ACHN (cell line): ENCODE results near the gene ABLIM2.

Experiments
- DNase-seq: peaks from one replicate; pipeline ENCODE4 v3.0.0-alpha.2; 2015
- in situ Hi-C: cut with HindIII; loops from 2 replicates; pipeline ENCODE4 v1.10.0; 2017; ENCODE audit warnings: low sequenced_read_pairs, low pct_ligation_motif_present, low pct_unique_long_range_greater_than_20kb

Gene ABLIM2

DNA sequence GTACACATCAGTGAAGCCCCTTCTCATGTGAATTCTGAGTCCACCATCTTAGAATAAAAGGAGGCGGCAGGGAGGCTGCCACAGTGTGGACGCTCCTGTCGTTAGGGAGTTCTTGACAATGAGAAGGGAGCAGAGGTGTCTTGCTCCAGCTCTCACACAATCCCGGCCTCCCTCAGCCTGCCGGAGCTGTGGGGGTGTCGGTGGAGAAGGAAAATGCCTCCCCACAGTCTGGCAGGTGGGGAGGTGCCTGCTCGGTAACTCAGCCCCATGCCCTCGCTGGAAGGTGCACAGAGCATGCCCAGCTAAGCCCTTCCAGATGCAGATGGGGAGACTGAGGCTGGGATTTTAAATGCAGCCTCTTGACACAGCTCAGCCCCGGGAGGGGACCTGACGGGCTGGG is 20.5 kb upstream of the ABLIM2 start:
- no peak for DNase-seq
- in situ Hi-C loops: no loop called here

DNA sequence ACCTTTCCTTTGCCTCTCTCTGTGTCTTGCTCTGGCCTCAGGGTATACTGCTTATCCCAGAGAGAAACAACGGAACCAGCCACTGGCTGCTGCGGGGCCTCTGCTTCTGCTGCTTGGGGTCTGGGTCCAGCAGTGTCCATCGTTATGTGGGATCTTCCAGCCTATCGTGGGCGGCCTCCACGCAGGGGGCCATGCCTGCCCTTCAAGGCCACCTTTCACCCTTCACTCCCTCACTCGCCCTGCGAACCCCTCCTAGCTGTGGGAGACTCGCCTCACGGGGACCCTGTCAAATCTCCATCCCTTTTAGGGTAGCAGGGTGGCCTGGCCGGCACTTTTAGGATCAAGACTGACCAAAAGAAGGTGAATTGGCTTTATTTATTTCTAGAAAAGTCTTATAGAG is 19.3 kb upstream of the ABLIM2 start:
- no peak for DNase-seq
- in situ Hi-C loops: no loop called here

DNA sequence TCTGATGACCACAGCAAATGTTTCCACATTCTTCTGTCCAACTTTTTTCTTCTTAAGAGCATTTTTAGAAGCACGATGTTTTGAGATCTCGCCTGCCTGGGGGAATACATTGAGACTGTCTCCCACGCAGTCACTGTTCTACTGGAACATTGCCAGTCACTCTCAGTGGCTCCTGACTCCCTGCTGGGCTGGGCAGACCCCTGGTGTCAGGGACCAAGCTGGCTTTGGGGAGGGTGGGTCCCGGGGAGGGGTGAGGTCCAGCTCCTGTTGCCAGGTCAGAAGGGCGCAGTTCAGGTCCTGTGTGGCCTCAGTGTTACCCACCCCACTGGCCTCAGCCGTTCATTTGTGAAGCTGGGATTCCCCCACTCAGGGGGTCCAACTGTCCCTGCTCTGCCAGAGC is 18.9 kb upstream of the ABLIM2 start:
- DNase-seq: no peak
- in situ Hi-C loops: no loop called here

DNA sequence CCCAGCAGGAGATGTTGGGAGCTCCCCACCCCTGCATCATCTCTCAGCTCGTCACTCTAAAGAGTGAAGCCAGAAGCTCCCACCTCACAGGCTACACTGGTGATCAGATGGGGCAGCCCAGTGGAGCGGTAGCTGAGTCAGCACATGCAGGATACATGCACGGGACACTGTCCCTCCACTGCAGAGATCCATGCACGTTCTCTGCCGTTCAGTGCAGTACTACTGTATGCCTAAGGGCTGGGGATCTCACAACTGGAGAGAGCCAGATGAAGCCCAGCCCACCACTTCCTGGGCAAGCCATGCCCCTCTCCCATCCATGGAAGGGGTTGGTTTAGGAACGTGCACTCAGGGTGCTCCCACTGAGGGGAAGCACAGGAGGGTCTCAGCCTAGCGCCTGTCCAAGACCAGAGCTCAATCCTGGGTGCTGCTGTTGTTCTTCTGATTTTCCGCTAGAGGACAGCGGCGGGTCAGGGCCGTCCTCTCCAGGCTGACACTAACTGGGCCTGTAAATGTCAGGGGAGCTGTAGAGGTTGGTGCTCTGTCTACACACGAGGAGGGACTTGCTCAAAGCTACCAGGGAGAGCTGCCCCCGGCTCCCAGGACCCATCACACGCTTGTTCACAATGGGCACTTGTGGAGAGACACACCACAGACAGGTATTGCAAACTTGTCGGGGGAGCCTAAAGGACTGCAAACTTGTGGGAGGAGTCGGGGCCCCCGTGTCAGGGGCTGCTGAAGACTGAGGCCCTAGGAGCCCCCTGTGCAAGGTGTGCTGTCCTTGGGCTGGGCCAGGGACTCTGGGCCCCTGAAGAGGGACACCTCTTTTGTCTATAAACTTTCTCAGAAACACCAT is 18.2 kb upstream of the ABLIM2 start:
- in situ Hi-C loops: no loop called here
- peak; percentile 48 for DNase-seq

DNA sequence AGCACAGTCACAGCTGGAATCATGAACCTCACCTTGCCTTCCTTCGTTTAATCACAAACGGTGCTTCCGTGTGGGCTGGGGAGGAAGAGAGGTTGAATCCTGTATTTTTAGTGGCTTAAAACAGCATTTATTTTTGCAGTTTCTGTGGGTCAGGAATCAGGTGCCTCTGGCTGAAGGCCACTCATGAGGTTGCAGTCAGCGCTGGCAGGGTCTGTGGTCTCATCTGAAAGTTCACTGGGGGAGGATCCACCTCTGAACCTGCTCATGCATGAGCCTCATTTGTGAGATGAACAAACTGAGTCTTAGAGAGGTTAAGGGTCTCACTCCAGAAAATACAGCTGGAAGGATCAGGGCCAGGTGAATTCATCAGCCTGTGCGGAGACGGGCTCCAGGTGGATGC is 17.1 kb upstream of the ABLIM2 start:
- DNase-seq: no peak
- in situ Hi-C loops: no loop called here

DNA sequence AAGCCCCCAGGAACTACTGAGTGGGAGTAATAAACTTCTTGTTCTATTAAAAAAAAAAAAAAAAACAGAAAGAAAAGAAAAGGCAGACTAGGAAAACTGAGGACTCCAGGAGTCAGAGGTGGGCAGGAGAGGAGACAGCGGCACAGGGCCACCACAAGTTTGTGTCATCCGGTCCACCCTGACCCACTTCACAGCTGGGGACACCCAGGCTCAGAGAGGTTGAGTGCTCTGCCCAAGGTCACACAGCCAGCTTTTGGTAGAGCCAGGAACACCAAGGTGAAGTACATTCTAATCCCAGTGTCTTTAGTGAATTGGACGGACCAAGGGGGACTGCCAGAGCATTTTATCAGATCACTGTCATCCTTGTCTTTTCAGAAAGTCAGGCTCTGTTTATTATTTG is 16.4 kb upstream of the ABLIM2 start:
- in situ Hi-C loops: no loop called here
- DNase-seq: no peak

DNA sequence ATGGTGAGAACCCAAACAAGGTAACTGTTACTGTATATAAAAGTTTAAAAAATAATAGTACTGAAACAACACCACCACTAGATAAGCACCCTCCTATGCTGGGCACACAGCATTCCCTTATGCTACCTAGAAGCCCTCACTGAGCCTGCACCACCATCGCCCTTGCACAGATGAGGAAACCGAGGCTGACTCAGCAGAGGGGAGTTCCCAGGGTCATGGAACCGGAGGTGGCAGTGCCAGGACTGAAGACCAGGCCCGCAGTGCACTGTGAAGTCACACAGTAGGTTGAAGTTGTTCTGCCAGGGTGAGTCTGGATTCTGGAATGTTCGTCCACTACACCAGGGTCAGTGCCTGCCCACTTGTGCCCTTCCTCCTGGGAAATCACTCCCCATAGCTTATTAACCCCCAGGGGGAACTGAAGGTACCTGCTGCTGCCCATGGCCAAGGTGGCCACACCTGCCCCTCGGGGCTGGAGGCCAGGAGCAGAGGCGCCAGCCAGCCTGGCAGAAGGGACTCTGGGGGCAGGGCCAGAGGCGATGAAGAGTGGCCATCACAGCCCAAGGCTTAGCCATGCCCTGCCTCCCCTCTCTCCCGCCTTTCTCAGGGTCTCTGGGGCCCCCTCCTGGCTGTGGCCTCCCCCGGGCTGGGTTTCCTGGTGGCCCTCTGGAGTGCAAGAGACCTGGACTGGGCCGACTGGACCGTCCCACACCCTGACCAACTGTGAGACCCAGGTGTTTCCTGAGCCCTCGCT is 15.1 kb upstream of the ABLIM2 start:
- in situ Hi-C loops: no loop called here
- DNase-seq: no peak

DNA sequence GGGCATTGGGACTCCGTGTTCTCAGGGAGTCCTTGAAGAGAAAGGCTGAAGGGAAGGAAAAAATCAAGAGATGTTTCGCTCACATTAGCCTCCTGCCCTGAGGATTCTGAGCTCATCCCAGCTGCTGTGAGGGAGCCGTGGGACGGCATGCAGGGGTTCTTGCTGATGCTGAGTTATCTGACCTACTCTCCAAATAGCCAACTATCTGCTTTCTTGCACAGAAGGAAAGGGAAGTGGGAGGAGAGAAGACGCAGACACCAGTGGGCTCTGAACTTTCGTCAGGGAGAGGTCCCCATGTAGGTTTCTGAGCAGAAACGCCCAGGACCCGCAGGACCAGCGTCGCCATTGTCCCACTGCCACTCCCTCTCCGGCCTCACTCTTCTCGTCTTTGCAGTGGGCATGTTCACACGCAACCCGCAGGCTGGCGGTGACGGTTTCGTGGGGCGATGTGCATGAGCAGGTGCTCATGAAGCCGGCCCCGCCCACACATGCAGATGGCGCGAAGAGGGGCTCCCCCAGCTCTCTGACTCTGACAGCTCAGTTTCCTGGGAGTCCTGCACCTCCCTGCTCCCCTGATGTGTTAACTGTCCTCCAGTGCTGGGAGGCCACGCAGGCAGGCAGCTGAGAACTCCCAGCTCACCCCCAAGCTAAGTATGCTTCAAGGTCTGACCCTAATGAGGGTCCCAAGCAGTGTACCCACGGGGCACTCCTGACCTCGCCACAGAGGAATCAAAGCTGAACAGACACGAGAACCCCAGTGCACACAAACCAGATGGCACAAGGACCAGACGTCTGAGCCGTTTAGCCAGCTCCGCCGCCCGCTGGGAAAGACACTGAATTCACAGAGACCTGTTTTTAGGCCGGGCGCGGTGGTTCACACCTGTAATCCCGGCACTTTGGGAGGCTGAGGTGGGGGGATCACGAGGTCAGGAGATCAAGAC is 13.6 kb upstream of the ABLIM2 start:
- in situ Hi-C loops: no loop called here
- no peak for DNase-seq

DNA sequence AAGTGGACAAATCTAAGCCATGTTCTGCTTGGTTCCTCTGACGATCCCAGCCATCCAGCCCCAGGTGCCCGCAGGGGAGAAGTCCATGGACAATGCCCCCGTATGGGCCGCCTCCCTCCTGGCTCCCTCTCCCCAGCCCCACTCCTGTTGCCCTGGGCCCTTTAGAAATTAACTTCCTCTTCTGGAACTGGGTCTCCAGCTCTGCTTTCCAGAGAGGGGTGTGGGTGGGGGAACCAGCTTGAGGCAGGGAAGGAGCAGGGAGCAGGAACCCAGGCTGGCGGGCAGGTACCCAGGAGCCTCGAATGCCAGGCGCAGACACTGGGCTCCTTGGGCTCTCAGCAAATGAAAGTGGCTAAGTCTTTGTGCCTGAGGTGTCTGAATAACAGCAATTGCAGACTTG is 12.7 kb upstream of the ABLIM2 start:
- in situ Hi-C loops: no loop called here
- no peak for DNase-seq

DNA sequence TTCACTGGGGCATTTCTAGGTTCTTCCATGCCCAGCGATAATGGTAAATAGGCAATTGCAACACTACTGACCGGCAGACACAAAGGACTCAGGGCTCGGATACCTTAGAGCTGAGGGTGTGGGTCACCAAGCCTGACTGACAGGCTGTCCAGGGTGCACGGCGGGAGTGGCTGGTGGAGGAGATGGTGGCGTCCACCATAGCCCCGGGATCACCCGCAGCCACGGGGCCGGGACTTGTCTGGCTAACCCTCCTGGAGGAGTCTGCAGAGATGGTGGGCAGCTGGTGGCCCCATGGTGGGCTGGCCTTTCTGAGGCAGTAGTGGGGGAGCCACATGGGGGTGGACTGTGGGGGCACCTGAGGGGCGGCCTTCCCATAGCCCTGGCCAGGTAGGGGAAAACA is 11.7 kb upstream of the ABLIM2 start:
- in situ Hi-C loops: no loop called here
- no peak for DNase-seq

DNA sequence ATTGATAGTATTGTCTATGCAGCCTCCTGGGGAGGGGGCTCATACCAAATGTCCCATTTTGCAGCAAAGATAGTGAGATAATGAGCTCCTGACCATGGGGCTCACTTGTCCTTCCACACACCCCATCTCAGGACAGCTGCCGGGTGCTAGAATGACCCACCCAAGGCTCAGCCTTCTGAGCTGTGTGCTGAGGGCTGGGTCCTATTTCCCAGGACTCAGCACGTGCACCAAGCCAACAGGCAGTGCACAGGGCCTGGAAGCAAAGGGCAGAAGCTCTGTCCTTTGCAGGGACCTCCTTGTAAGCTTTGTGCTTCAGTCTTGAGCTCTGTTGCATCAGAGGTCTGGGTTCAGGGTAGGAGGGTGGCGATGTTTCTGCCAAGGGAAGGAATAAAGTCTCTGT is 11.2 kb upstream of the ABLIM2 start:
- no peak for DNase-seq
- in situ Hi-C loops: no loop called here

DNA sequence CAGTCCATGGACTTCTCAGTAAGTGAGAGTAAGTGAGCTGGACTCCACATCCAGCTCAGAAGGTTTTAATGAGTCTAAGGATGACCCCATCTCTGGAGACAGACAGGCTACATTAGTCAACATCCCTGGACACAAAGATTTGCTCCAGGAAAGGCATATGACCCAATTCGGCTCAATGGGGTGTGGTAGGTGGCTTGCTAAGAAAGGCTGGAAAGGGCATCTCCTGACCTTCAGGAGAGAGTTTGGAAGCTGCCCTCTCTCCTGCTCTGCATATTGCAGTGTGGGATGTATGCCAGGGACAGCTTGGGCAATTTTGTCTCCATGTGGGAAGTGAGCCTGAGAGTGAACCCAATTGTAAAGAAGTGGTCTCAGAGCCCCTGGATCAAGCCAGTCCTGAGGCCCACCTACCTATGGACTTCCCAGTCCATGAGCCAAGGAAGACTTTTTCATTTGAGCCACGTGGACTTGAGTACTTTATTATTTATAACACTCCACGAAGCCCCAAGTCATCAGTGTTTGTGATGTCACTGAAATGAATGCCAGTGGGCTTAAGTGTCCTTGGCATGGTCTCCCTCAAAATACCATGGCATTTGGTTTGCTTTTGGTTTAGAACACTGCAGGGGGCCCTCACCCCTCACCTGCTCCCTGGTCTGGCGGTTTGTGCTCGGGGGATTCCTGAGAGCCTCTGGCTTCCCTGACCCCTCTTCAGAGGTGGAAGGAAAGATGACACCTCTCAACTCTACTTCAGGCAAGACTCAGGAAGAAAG is 10.4 kb upstream of the ABLIM2 start:
- no peak for DNase-seq
- in situ Hi-C loops: no loop called here

DNA sequence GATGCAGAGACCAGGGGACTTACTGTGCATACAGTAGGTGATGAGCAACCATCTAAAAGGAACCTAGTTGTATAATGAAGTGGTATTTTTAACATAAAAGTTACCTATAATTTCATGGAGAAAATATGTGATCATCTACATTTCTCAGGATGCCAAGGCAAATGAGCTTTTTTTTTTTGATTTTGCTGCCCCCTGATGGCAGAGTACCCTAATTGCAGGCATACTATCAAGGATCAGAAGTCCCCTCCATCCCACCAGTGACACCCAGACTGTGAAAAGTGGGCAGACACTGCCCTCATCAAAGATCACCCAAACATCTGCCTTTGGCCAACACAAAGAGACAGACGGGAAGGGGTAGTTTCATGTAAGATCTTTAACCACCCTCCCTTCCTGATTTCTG is 9.6 kb upstream of the ABLIM2 start:
- DNase-seq: no peak
- in situ Hi-C loops: no loop called here

DNA sequence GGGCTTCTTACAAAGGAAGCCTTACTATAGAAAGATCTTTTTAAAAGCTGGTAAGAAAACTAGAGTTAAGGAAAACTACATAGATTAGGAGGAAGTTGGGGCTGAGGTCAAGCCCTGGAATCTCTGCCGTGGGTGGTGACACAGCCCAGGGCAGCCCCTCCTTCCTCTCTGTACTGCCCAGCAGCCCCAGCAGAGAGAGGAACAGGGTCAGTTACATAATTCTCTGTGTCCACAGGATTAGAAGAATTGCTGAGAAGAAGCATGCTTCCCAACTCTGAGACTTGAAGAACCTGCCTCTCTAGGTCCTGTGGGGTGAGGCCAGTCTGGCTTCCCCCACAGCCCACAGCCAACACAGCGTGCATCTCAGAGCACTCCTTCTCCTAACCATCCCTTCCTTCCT is 9.2 kb upstream of the ABLIM2 start:
- no peak for DNase-seq
- in situ Hi-C loops: no loop called here

DNA sequence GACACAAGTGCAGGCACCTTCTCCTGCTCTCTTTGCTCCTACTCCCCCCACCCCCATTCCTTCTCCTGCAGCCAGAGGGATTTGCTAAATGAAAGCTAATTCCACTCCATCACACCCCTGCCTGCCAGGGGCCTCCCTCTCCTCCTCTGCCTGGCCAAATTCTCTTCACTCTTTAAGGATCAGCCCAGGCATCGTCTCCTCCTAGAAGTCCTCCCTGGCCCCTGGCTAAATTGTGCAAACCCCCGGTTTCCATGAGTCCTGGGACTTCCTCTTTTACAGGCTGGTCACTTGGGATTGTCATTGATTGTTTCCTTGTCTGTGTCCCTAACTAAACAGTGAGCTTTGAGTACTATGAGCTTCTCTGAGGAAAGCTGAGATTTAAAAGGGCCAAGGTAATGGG is 8.7 kb upstream of the ABLIM2 start:
- DNase-seq: no peak
- in situ Hi-C loops: no loop called here

DNA sequence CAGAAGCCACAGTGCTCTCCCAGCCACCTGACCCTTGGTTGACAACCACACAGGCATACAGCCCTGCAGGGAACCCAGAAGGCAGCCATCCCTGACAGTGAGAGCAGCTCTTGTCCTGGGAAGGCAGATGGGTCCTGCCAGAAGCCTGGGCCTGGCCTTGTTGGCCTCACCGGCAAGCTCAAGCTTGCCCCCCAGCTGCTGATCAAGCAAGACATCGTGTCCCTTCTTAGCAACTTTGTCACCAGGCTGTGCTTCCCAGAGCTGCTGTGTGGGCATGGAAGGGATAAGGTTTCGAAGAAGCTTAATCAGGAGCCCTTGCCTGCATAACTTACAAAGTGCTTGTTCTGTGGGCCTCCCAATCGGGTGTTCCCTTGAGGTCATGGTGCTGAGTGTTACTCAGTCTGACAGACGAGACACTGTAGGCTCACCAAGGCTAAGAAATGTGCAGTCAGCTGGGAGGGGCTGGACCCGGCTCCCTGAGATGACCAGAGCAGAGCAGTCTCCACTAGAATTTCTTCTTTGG is 6.8 kb upstream of the ABLIM2 start:
- no peak for DNase-seq
- in situ Hi-C loops: no loop called here

DNA sequence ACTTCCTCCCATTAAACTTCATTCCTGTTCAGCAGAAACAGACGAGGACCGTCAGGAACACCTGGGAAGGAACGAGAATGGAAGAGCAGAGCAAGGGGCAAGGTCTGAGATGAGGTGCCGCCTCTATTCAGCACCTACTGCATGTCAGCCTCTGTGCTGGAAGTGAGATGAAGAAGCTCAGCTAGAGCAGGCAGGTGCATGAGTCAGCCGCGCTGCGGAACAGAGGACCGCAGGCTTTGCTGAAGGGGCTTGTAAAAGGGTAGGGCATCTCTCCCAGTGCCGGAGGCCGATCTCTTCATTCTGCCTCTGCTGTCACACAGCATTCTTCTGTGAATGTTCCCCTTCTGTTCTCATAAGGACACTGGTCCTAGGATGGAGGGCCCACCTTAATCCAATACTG is 6.1 kb upstream of the ABLIM2 start:
- DNase-seq: no peak
- in situ Hi-C loops: no loop called here

DNA sequence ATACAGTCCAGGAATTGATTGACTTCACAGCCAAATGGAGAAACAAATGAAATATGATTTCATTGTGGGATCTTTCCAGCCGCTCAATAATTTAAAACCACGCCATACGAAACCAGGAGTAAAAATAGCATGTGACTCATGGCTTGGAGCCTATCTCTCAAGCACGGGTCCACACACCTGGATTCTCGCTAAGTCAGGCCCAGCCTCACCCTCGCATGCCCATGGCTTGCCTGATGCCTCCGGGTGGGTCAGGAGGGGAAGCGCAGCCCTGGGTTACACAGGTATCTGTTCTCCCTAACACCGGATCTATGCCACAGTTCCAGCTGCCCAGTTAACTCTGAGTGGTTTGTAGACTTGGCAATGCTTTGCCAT is 5.6 kb upstream of the ABLIM2 start:
- in situ Hi-C loops: no loop called here

More for the DNA sequence above, 5.6 kb upstream of the ABLIM2 start:
- DNase-seq: no peak
